Measurements from ENCODE around the gene HLX.

HLX gene

DNA sequence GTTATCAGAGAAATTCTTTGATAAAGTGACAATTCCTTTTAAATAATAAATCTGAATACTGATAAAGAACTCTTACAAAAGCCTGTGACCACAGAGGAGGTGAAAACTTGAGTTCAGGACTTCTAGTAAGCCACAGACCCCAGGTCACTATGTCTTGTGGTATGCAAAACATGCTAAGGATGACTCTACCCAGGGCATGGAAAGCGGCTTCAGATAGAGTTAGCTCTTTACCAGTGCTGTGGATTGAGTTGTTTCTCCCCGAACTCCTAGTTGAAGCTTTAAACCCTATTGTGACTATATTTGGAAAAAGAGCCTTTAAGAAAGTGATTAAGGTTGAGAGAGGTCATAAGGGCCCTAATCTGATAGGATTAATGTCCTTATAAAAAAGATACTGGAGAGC lies 42.3 kb downstream of the HLX start:
- Mint-ChIP-seq H3K27ac (no peak overlapping the region), H3K27me3 (no peaks in the 10 kb centered on the region), H3K4me1 (no peaks in the 10 kb centered on the region), H3K9me3 (no peaks in the 10 kb centered on the region), H3K36me3 (ENCODE audit: low read depth) (no peaks in the 10 kb centered on the region), H3K4me3 (no peak overlapping the region)
- ATAC-seq = no peak
- DNase-seq = no peak

DNA sequence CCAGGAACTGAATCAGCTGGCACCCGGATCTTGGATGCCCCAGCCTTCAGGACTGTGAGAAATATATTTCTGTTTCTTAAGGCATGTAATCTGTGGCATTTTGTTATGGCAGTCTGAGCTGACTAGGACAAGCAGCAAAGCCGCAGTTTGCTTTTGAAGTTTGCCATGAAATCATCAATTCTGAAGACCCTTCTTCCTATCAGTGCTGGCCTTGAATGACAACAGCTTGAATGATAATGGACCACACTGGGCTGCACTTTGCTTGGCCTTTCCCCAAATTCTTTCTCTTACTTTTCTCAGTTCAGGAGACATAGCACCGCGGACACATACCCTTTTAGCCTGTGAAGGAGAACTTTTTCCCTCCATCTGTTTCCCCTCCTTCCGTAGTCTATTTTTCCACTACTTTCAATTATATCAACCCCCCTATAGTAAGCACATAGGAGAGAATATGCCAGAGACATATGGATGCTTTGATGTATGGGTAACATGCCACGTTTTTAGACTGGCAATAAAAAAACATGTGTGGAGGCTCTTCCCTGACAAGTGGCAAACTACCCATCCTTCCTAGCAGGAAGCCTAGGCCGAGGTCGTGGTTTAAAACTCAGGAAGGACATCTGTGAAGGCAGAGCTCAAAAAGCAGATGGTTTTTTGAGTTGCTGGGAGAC lies 42.9 kb downstream of the HLX start:
- no peaks in the 10 kb centered on the region for H3K9me3 Mint-ChIP-seq
- H3K4me1 Mint-ChIP-seq = no peaks in the 10 kb centered on the region
- ATAC-seq = no peak
- no peak overlapping the region for H3K4me3 Mint-ChIP-seq
- no peak for DNase-seq
- H3K27ac Mint-ChIP-seq = no peak overlapping the region
- no peaks in the 10 kb centered on the region for H3K36me3 Mint-ChIP-seq (ENCODE audit: low read depth)
- H3K27me3 Mint-ChIP-seq = no peaks in the 10 kb centered on the region

DNA sequence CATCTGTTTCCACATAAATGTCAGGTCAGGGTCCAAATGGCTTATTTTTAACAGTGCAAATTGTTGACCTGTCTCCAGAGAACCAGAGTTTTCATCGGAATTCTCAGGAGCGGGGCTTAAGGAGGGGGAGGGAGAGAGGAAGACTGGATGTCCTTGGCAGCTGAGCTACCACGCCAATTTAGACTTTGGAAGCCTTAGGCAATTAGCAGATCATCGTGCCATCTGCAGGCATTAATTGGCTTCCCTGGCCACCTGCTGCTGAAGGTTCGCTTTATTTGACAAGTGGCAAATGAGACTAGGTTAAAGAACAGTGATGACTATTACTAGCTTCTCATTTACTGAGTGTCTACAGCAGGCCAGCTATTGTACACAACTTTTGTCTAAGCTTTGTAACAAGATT lies 43.7 kb downstream of the HLX start:
- Mint-ChIP-seq H3K27me3 (no peaks in the 10 kb centered on the region), H3K4me1 (no peaks in the 10 kb centered on the region), H3K9me3 (no peaks in the 10 kb centered on the region), H3K36me3 (ENCODE audit: low read depth) (no peaks in the 10 kb centered on the region), H3K27ac (no peak overlapping the region), H3K4me3 (no peak overlapping the region)
- ATAC-seq (no peak), DNase-seq (no peak)

DNA sequence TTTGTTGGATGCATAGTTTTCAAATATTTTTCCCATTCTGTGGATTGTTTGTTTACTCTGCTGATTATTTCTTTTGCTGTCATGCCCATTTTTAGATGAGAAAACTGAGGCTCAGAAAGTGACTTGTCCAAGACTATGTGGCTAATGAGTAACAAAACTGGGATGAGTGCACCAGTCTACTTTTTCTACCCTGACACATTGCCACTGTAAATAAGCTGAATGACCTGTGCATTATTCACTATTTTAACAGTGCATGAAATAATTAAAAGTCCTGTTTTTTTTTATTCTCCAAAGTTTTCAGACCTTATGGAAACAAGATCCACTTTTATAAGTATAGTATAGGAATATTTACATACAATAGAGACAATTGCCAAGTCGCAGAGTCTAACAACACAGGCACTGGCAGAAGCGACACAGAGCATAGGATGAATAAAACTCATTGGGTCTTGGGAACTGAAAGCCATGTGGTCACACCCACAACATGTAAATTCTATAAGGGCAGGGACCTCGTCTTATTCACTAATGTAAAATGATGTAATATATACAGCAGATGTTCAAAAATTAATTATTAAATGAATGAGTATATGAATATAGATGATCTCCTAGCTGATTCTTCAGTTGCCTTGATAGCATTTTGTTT lies 45.2 kb downstream of the HLX start:
- Mint-ChIP-seq H3K9me3 (no peaks in the 10 kb centered on the region), H3K27ac (no peak overlapping the region), H3K4me3 (no peak overlapping the region), H3K4me1 (no peaks in the 10 kb centered on the region), H3K27me3 (peaks cover 4% of the 10 kb centered on the region), H3K36me3 (ENCODE audit: low read depth) (no peaks in the 10 kb centered on the region)
- DNase-seq (no peak), ATAC-seq (no peak)

DNA sequence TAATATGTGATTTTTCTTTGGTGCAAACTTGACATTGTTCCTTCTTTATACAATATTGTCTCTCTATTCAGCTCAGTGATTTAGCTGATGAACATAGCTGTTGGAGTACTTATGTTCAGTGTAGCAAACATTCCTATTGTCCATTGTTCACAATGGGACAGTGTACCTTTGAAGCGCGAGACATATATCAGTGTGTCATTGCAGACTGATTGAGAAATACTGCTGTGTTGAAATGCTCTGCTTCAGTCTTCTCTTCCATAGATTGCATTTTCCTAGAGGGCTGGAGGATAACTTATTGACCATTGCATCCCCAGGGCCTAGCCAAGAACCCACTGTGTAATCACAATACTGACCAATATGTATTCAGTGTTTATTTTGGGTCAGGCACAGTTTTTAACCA lies 46.5 kb downstream of the HLX start:
- H3K27me3 Mint-ChIP-seq = peaks cover 4% of the 10 kb centered on the region
- no peaks in the 10 kb centered on the region for H3K9me3 Mint-ChIP-seq
- H3K4me3 Mint-ChIP-seq = no peak overlapping the region

DNA sequence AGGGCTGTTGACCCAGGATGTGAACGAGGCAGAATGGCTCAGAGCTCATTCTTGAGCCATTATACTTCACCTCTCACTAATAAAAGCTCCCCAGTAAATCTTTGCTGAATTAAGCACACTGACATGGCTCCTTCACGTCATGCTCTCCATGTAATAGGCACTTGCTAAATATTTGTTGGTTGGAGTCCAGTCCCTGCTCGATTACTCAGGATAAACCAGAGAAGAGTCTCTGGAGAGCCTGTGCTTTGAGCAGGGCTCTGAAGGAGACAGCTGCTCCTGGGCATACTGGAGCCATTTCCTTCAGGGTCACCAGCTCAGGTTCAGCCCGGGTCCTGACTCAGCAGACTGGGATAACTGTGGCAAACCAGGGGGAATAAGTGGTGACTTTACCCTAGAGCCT lies 46.9 kb downstream of the HLX start:
- Mint-ChIP-seq H3K4me3 (no peak overlapping the region), H3K27ac (no peak overlapping the region), H3K27me3 (peaks cover 4% of the 10 kb centered on the region), H3K9me3 (no peaks in the 10 kb centered on the region), H3K36me3 (ENCODE audit: low read depth) (no peaks in the 10 kb centered on the region), H3K4me1 (no peaks in the 10 kb centered on the region)
- no peak for DNase-seq
- ATAC-seq = no peak

More for the DNA sequence above, 46.5 kb downstream of the HLX start:
- Mint-ChIP-seq H3K4me1 (no peaks in the 10 kb centered on the region), H3K27ac (no peak overlapping the region), H3K36me3 (ENCODE audit: low read depth) (no peaks in the 10 kb centered on the region)
- ATAC-seq (no peak), DNase-seq (no peak)

DNA sequence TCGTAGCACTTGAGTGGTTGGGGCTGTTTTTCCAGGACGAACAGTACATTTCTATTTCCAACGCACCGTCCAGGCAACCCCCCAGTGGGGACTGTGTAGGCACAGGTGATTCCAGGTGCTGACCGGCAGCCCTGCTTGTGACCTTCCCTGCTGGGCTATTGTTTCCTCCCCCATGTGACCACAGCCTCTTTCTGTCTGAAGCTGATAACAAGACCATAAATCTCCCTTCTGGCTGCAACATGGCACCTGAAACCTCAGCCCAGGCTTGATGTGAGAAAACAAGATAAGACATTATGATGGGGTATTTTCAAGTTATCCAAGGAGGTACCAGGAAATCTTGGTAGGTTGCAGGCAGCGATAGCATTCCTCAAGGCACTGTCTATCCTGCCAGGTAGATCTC lies 48.2 kb downstream of the HLX start:
- Mint-ChIP-seq H3K4me3 (no peak overlapping the region), H3K27me3 (peaks cover 4% of the 10 kb centered on the region), H3K9me3 (no peaks in the 10 kb centered on the region), H3K36me3 (ENCODE audit: low read depth) (no peaks in the 10 kb centered on the region), H3K27ac (no peak overlapping the region), H3K4me1 (no peaks in the 10 kb centered on the region)
- no peak for ATAC-seq
- no peak for DNase-seq

DNA sequence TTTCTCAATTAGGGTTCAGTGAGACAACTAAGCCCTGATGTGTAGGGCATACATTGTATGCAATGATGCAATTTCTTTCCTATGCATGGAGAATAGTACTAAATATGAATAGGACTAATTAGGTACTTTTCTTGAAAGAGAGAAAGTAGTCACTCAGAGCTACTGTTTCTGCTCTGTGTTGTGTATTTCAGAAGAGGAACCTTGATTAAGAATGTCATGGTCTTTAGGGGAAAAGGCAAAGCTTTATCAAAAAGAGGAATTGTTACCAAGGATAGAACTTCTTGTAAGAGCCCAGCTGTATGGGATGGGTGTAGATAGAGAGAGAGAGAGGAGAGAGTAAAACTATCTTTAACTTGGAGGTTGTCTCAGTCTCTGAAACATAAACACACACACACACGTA lies 49.1 kb downstream of the HLX start:
- no peak overlapping the region for H3K27ac Mint-ChIP-seq
- H3K9me3 Mint-ChIP-seq = no peaks in the 10 kb centered on the region
- H3K4me3 Mint-ChIP-seq = no peak overlapping the region
- H3K36me3 Mint-ChIP-seq (ENCODE audit: low read depth) = no peaks in the 10 kb centered on the region
- H3K27me3 Mint-ChIP-seq = peaks cover 4% of the 10 kb centered on the region
- DNase-seq (no peak), ATAC-seq (no peak)
- H3K4me1 Mint-ChIP-seq = no peaks in the 10 kb centered on the region

DNA sequence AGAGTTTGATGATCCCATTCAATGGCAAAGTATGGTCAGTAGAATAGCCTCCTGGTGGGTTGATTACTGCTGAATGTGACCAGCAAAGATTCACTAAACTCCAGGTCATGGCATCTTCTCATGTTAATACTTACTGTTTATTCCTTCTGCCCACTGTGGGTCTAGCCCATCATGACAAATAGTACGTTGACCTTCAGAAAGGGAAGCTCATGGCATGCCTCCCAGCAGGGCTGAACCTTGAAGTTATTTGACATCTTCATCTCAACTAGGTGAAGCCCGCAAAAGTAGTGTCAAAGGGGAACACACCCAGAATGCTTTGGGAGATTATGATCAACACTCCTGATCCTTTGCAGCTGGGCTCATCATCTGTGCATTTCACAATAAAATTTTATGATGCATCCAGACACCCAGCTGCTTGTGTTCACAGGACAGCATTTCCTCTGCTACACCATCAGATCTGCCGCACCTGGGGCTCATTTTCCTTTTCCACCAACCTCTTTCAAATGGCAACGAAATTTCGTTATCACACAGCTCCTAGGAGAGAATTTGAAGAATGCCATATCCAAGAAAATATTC lies 49.6 kb downstream of the HLX start:
- no peaks in the 10 kb centered on the region for H3K4me1 Mint-ChIP-seq
- no peaks in the 10 kb centered on the region for H3K9me3 Mint-ChIP-seq
- no peak overlapping the region for H3K4me3 Mint-ChIP-seq
- no peak overlapping the region for H3K27ac Mint-ChIP-seq
- ATAC-seq (no peak), DNase-seq (no peak)
- no peaks in the 10 kb centered on the region for H3K36me3 Mint-ChIP-seq (ENCODE audit: low read depth)
- peaks cover 4% of the 10 kb centered on the region for H3K27me3 Mint-ChIP-seq

DNA sequence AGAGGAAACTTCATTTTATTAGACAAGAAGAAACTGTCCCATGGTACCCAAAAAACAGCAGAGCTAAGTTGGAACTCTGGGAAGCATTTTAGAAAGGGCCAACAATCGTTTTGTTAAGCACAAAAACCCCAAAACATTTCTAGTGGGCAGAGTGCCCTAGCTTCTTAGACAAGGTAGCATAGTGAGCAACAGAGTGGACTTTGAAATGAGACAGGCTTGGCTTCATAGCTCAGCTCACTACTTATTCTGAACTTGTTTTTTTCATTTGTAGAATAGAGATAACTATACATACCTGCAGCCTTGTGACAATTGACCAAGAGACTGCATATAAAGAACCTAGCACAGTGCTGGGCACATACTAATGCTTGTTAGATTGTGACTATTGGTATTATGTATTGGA lies 50.1 kb downstream of the HLX start:
- H3K4me3 Mint-ChIP-seq = no peak overlapping the region
- DNase-seq (no peak), ATAC-seq (no peak)
- no peaks in the 10 kb centered on the region for H3K9me3 Mint-ChIP-seq
- H3K36me3 Mint-ChIP-seq (ENCODE audit: low read depth) = no peaks in the 10 kb centered on the region
- H3K4me1 Mint-ChIP-seq = no peaks in the 10 kb centered on the region
- no peak overlapping the region for H3K27ac Mint-ChIP-seq
- peaks cover 4% of the 10 kb centered on the region for H3K27me3 Mint-ChIP-seq
